Progenitor cell of endocrine pancreas (in vitro differentiated cells): Measurements from ENCODE around the gene RIBC2. TPM values are rescaled to one million over a fixed set of nuclear protein-coding genes. Genes with fewer than 3 reads are reported as not detected.

Source experiments
- DNase-seq: peaks from one replicate; pipeline ENCODE4 v3.0.0; 2021; ENCODE audit warnings: low spot score; ENCODE audit not compliant: unreplicated experiment
- H3K27ac Mint-ChIP-seq: 2 replicates; pipeline ENCODE4 v1.8.0; 2021; ENCODE audit warnings: mild to moderate bottlenecking, moderate library complexity, mixed read lengths
- H3K27me3 Mint-ChIP-seq: 2 replicates; pipeline ENCODE4 v1.8.0; 2021; ENCODE audit warnings: mixed read lengths
- H3K36me3 Mint-ChIP-seq: 2 replicates; pipeline ENCODE4 v1.8.0; 2022; ENCODE audit warnings: mixed read lengths; ENCODE audit not compliant: insufficient read depth
- H3K4me1 Mint-ChIP-seq: 2 replicates; pipeline ENCODE4 v1.8.0; 2021; ENCODE audit warnings: low read depth, mixed read lengths
- H3K4me3 Mint-ChIP-seq: 2 replicates; pipeline ENCODE4 v1.8.0; 2021; ENCODE audit warnings: low read depth, mild to moderate bottlenecking, moderate library complexity, mixed read lengths
- H3K9me3 Mint-ChIP-seq: 2 replicates; pipeline ENCODE4 v1.8.0; 2021; ENCODE audit warnings: low read depth, mixed read lengths
- total RNA-seq: library from RNA; stranded (reverse); gene quantifications from 2 replicates; pipeline ENCODE4 v1.2.1, GENCODE V29; 2021
- TF ChIP-seq, protein P1 (sequence below): fragments of 200-600 bp; sonication (generic); IDR thresholded peaks from one replicate; pipeline ENCODE4 v1.5.0; 2021; ENCODE audit warnings: antibody characterized with exemption, mild to moderate bottlenecking; ENCODE audit not compliant: unreplicated experiment

The RIBC2 gene
- total RNA-seq, 1 donor from 2014 or later, result 7.0 TPM

- Mint-ChIP-seq H3K27ac (no peak overlapping the region), H3K36me3 (peaks cover 7% of the 10 kb centered on the region), H3K4me1 (no peaks in the 10 kb centered on the region), H3K27me3 (peaks cover 6% of the 10 kb centered on the region), H3K4me3 (no peak overlapping the region), H3K9me3 (peaks cover 7% of the 10 kb centered on the region)
- TF ChIP-seq, protein P1, sequence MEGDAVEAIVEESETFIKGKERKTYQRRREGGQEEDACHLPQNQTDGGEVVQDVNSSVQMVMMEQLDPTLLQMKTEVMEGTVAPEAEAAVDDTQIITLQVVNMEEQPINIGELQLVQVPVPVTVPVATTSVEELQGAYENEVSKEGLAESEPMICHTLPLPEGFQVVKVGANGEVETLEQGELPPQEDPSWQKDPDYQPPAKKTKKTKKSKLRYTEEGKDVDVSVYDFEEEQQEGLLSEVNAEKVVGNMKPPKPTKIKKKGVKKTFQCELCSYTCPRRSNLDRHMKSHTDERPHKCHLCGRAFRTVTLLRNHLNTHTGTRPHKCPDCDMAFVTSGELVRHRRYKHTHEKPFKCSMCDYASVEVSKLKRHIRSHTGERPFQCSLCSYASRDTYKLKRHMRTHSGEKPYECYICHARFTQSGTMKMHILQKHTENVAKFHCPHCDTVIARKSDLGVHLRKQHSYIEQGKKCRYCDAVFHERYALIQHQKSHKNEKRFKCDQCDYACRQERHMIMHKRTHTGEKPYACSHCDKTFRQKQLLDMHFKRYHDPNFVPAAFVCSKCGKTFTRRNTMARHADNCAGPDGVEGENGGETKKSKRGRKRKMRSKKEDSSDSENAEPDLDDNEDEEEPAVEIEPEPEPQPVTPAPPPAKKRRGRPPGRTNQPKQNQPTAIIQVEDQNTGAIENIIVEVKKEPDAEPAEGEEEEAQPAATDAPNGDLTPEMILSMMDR, result no peak
- DNase-seq, result no peak
Measured at GRCh38 chr22:45428391-45429385, 15.2 kb downstream of the RIBC2 start.

DNA sequence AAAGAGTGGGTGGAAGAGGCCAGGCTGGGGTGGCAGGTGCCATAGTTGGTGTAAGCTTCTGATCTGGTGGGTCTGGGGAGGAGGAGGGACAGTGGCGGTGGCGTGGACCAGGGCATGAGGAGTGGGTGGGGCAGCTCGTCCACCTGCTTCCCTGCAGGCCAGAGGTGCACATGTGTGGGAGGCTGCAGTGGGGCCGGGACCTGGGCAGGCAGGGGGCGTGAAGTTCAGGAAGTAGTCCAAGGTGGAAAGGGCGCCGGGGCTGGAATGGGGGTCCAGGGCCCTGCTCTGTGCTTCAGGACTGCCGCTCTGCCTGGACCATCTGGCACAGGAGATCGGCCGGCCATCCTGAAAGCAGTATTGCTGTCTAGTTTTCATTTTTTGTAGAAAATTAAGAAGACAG, 15.9 kb downstream of the RIBC2 start:
- Mint-ChIP-seq H3K9me3 (peaks cover 7% of the 10 kb centered on the region), H3K27ac (no peak overlapping the region), H3K4me1 (no peaks in the 10 kb centered on the region), H3K27me3 (peaks cover 6% of the 10 kb centered on the region), H3K36me3 (peaks cover 7% of the 10 kb centered on the region), H3K4me3 (no peak overlapping the region)
- TF ChIP-seq, protein P1, result no peak
- DNase-seq, result no peak

- Mint-ChIP-seq H3K27me3 (peaks cover 6% of the 10 kb centered on the region), H3K9me3 (peaks cover 7% of the 10 kb centered on the region), H3K4me3 (no peak overlapping the region), H3K27ac (no peak overlapping the region), H3K4me1 (peaks cover under 1% of the 10 kb centered on the region), H3K36me3 (peaks cover 7% of the 10 kb centered on the region)
- TF ChIP-seq, protein P1, result no peak
- no peak for DNase-seq
Measured at GRCh38 chr22:45429981-45430775, 16.7 kb downstream of the RIBC2 start.

DNA sequence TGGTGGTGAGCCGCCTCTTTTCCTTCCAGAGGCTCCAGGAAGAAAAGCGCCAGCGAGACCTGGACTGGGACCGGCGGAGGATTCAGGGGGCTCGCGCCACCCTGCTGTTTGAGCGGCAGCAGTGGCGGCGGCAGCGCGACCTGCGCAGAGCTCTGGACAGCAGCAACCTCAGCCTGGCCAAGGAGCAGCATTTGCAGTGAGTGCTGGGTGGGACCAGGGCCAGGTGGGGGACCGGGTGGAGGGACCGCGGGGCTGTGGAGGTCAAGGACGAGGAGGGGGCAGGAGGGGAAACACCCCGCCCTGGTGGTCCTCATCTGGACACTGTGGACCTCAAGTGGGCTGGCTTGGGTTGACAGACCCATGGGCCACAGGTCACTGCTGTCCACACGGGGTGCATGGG, 17.4 kb downstream of the RIBC2 start:
- Mint-ChIP-seq H3K4me3 (no peak overlapping the region), H3K27ac (no peak overlapping the region), H3K4me1 (peaks cover 4% of the 10 kb centered on the region), H3K36me3 (peaks cover 7% of the 10 kb centered on the region), H3K27me3 (peaks cover 6% of the 10 kb centered on the region), H3K9me3 (peaks cover 7% of the 10 kb centered on the region)
- TF ChIP-seq, protein P1, result no peak
- DNase-seq, result no peak

DNA sequence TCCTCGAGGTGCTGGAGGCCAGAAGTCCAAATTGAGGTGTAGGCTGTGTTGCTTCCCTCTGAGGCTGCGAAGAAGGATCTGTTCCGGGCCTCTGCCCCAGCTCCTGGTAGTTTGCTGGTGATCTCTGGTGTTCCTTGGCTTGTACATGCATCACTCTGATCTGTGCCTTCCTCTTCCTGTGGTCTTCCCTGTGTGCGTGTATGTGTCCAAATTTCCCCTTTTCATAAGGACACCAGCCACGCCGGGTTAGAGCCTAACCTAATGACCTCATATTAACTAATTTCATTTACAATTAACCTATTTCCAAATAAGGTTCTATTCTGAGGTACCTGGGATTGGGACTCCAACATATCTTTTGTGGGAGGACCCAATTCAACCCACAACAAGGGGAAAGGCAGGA, 21.5 kb downstream of the RIBC2 start:
- Mint-ChIP-seq H3K27ac (no peak overlapping the region), H3K36me3 (no peaks in the 10 kb centered on the region), H3K27me3 (no peaks in the 10 kb centered on the region), H3K9me3 (no peaks in the 10 kb centered on the region), H3K4me1 (peaks cover 4% of the 10 kb centered on the region), H3K4me3 (no peak overlapping the region)
- no peak for DNase-seq
- TF ChIP-seq, protein P1, result no peak
